ENCODE results near the gene MCF2L2.

MCF2L2 gene

GRCh38 chr3:183327343-183327742 lies 101.1 kb downstream of the MCF2L2 start:
- H3K9me3 ChIP-seq (ENCODE audit: control insufficient read depth in 2 of 2, low read length in 2 of 2), result no peaks in the 10 kb centered on the region
- H3K27me3 ChIP-seq (ENCODE audit: control insufficient read depth in 1 of 2, insufficient read depth in 2 of 2, low read length in 2 of 2), result no peaks in the 10 kb centered on the region
- H3K27ac ChIP-seq (ENCODE audit: low read length), result no peak overlapping the region
- no peak overlapping the region for H3K9ac ChIP-seq (ENCODE audit: low read length in 2 of 2)
- H3K36me3 ChIP-seq (ENCODE audit: control insufficient read depth in 2 of 2, insufficient read depth in 2 of 2, low read length in 2 of 2), result no peaks in the 10 kb centered on the region
- H3K4me3 ChIP-seq (ENCODE audit: low read length in 2 of 2), result no peak overlapping the region
- no peaks in the 10 kb centered on the region for H3K4me1 ChIP-seq (ENCODE audit: control insufficient read depth, insufficient read depth, low read length)

- H3K4me3 ChIP-seq (ENCODE audit: low read length in 2 of 2), result no peak overlapping the region
- H3K27me3 ChIP-seq (ENCODE audit: control insufficient read depth in 1 of 2, insufficient read depth in 2 of 2, low read length in 2 of 2), result no peaks in the 10 kb centered on the region
- no peaks in the 10 kb centered on the region for H3K36me3 ChIP-seq (ENCODE audit: control insufficient read depth in 2 of 2, insufficient read depth in 2 of 2, low read length in 2 of 2)
- H3K9ac ChIP-seq (ENCODE audit: low read length in 2 of 2), result no peak overlapping the region
- no peak overlapping the region for H3K27ac ChIP-seq (ENCODE audit: low read length)
- no peaks in the 10 kb centered on the region for H3K4me1 ChIP-seq (ENCODE audit: control insufficient read depth, insufficient read depth, low read length)
- no peaks in the 10 kb centered on the region for H3K9me3 ChIP-seq (ENCODE audit: control insufficient read depth in 2 of 2, low read length in 2 of 2)
These were observed 104.3 kb downstream of the MCF2L2 start for GRCh38 chr3:183324083-183324482.

- Histone ChIP-seq H3K9ac (ENCODE audit: low read length in 2 of 2) (no peak overlapping the region), H3K4me1 (ENCODE audit: control insufficient read depth, insufficient read depth, low read length) (no peaks in the 10 kb centered on the region), H3K36me3 (ENCODE audit: control insufficient read depth in 2 of 2, insufficient read depth in 2 of 2, low read length in 2 of 2) (no peaks in the 10 kb centered on the region), H3K4me3 (ENCODE audit: low read length in 2 of 2) (no peak overlapping the region), H3K27ac (ENCODE audit: low read length) (no peak overlapping the region), H3K27me3 (ENCODE audit: control insufficient read depth in 1 of 2, insufficient read depth in 2 of 2, low read length in 2 of 2) (no peaks in the 10 kb centered on the region), H3K9me3 (ENCODE audit: control insufficient read depth in 2 of 2, low read length in 2 of 2) (no peaks in the 10 kb centered on the region)
These were observed 109.0 kb downstream of the MCF2L2 start for GRCh38 chr3:183319371-183319770.

GRCh38 chr3:183318877-183319276 lies 109.5 kb downstream of the MCF2L2 start:
- Histone ChIP-seq H3K9me3 (ENCODE audit: control insufficient read depth in 2 of 2, low read length in 2 of 2) (no peaks in the 10 kb centered on the region), H3K9ac (ENCODE audit: low read length in 2 of 2) (no peak overlapping the region), H3K27ac (ENCODE audit: low read length) (no peak overlapping the region), H3K27me3 (ENCODE audit: control insufficient read depth in 1 of 2, insufficient read depth in 2 of 2, low read length in 2 of 2) (no peaks in the 10 kb centered on the region), H3K4me3 (ENCODE audit: low read length in 2 of 2) (no peak overlapping the region), H3K36me3 (ENCODE audit: control insufficient read depth in 2 of 2, insufficient read depth in 2 of 2, low read length in 2 of 2) (no peaks in the 10 kb centered on the region), H3K4me1 (ENCODE audit: control insufficient read depth, insufficient read depth, low read length) (no peaks in the 10 kb centered on the region)

GRCh38 chr3:183317886-183318865 lies 110.2 kb downstream of the MCF2L2 start:
- no peak overlapping the region for H3K27ac ChIP-seq (ENCODE audit: low read length)
- no peak overlapping the region for H3K4me3 ChIP-seq (ENCODE audit: low read length in 2 of 2)
- no peak overlapping the region for H3K9ac ChIP-seq (ENCODE audit: low read length in 2 of 2)

GRCh38 chr3:183317271-183317670 lies 111.1 kb downstream of the MCF2L2 start:
- Histone ChIP-seq H3K9me3 (ENCODE audit: control insufficient read depth in 2 of 2, low read length in 2 of 2) (no peaks in the 10 kb centered on the region), H3K27ac (ENCODE audit: low read length) (no peak overlapping the region), H3K36me3 (ENCODE audit: control insufficient read depth in 2 of 2, insufficient read depth in 2 of 2, low read length in 2 of 2) (no peaks in the 10 kb centered on the region), H3K27me3 (ENCODE audit: control insufficient read depth in 1 of 2, insufficient read depth in 2 of 2, low read length in 2 of 2) (no peaks in the 10 kb centered on the region), H3K4me3 (ENCODE audit: low read length in 2 of 2) (no peak overlapping the region), H3K9ac (ENCODE audit: low read length in 2 of 2) (no peak overlapping the region), H3K4me1 (ENCODE audit: control insufficient read depth, insufficient read depth, low read length) (no peaks in the 10 kb centered on the region)

More at GRCh38 chr3:183317886-183318865, 110.2 kb downstream of the MCF2L2 start:
- Histone ChIP-seq H3K36me3 (ENCODE audit: control insufficient read depth in 2 of 2, insufficient read depth in 2 of 2, low read length in 2 of 2) (no peaks in the 10 kb centered on the region), H3K9me3 (ENCODE audit: control insufficient read depth in 2 of 2, low read length in 2 of 2) (no peaks in the 10 kb centered on the region), H3K4me1 (ENCODE audit: control insufficient read depth, insufficient read depth, low read length) (no peaks in the 10 kb centered on the region), H3K27me3 (ENCODE audit: control insufficient read depth in 1 of 2, insufficient read depth in 2 of 2, low read length in 2 of 2) (no peaks in the 10 kb centered on the region)

- Histone ChIP-seq H3K9ac (ENCODE audit: low read length in 2 of 2) (no peak overlapping the region), H3K4me1 (ENCODE audit: control insufficient read depth, insufficient read depth, low read length) (no peaks in the 10 kb centered on the region), H3K36me3 (ENCODE audit: control insufficient read depth in 2 of 2, insufficient read depth in 2 of 2, low read length in 2 of 2) (no peaks in the 10 kb centered on the region), H3K9me3 (ENCODE audit: control insufficient read depth in 2 of 2, low read length in 2 of 2) (no peaks in the 10 kb centered on the region), H3K4me3 (ENCODE audit: low read length in 2 of 2) (no peak overlapping the region), H3K27me3 (ENCODE audit: control insufficient read depth in 1 of 2, insufficient read depth in 2 of 2, low read length in 2 of 2) (no peaks in the 10 kb centered on the region), H3K27ac (ENCODE audit: low read length) (no peak overlapping the region)
These were observed 112.7 kb downstream of the MCF2L2 start for GRCh38 chr3:183315739-183316138.

GRCh38 chr3:183313764-183314163 lies 114.7 kb downstream of the MCF2L2 start:
- Histone ChIP-seq H3K4me1 (ENCODE audit: control insufficient read depth, insufficient read depth, low read length) (no peaks in the 10 kb centered on the region), H3K27ac (ENCODE audit: low read length) (no peak overlapping the region), H3K9ac (ENCODE audit: low read length in 2 of 2) (peak overlapping the region in 1 of 2 donors; percentile 42), H3K9me3 (ENCODE audit: control insufficient read depth in 2 of 2, low read length in 2 of 2) (no peaks in the 10 kb centered on the region), H3K36me3 (ENCODE audit: control insufficient read depth in 2 of 2, insufficient read depth in 2 of 2, low read length in 2 of 2) (no peaks in the 10 kb centered on the region), H3K4me3 (ENCODE audit: low read length in 2 of 2) (no peak overlapping the region), H3K27me3 (ENCODE audit: control insufficient read depth in 1 of 2, insufficient read depth in 2 of 2, low read length in 2 of 2) (no peaks in the 10 kb centered on the region)

GRCh38 chr3:183313351-183313750 lies 115.1 kb downstream of the MCF2L2 start:
- Histone ChIP-seq H3K4me1 (ENCODE audit: control insufficient read depth, insufficient read depth, low read length) (no peaks in the 10 kb centered on the region), H3K27ac (ENCODE audit: low read length) (no peak overlapping the region), H3K4me3 (ENCODE audit: low read length in 2 of 2) (no peak overlapping the region), H3K9ac (ENCODE audit: low read length in 2 of 2) (no peak overlapping the region), H3K36me3 (ENCODE audit: control insufficient read depth in 2 of 2, insufficient read depth in 2 of 2, low read length in 2 of 2) (no peaks in the 10 kb centered on the region), H3K27me3 (ENCODE audit: control insufficient read depth in 1 of 2, insufficient read depth in 2 of 2, low read length in 2 of 2) (no peaks in the 10 kb centered on the region), H3K9me3 (ENCODE audit: control insufficient read depth in 2 of 2, low read length in 2 of 2) (no peaks in the 10 kb centered on the region)

GRCh38 chr3:183312433-183312832 lies 116.0 kb downstream of the MCF2L2 start:
- Histone ChIP-seq H3K27ac (ENCODE audit: low read length) (no peak overlapping the region), H3K4me3 (ENCODE audit: low read length in 2 of 2) (no peak overlapping the region), H3K4me1 (ENCODE audit: control insufficient read depth, insufficient read depth, low read length) (no peaks in the 10 kb centered on the region), H3K9me3 (ENCODE audit: control insufficient read depth in 2 of 2, low read length in 2 of 2) (no peaks in the 10 kb centered on the region), H3K9ac (ENCODE audit: low read length in 2 of 2) (no peak overlapping the region), H3K27me3 (ENCODE audit: control insufficient read depth in 1 of 2, insufficient read depth in 2 of 2, low read length in 2 of 2) (no peaks in the 10 kb centered on the region), H3K36me3 (ENCODE audit: control insufficient read depth in 2 of 2, insufficient read depth in 2 of 2, low read length in 2 of 2) (no peaks in the 10 kb centered on the region)

GRCh38 chr3:183310936-183311335 lies 117.5 kb downstream of the MCF2L2 start:
- Histone ChIP-seq H3K27ac (ENCODE audit: low read length) (no peak overlapping the region), H3K9ac (ENCODE audit: low read length in 2 of 2) (no peak overlapping the region), H3K4me1 (ENCODE audit: control insufficient read depth, insufficient read depth, low read length) (no peaks in the 10 kb centered on the region), H3K4me3 (ENCODE audit: low read length in 2 of 2) (no peak overlapping the region), H3K9me3 (ENCODE audit: control insufficient read depth in 2 of 2, low read length in 2 of 2) (no peaks in the 10 kb centered on the region), H3K27me3 (ENCODE audit: control insufficient read depth in 1 of 2, insufficient read depth in 2 of 2, low read length in 2 of 2) (no peaks in the 10 kb centered on the region), H3K36me3 (ENCODE audit: control insufficient read depth in 2 of 2, insufficient read depth in 2 of 2, low read length in 2 of 2) (no peaks in the 10 kb centered on the region)

Data from stomach smooth muscle (tissue), 2 donors.